ENCODE measurements around the gene ATP11A. TPM values are rescaled to one million over a fixed set of nuclear protein-coding genes. Genes with fewer than 3 reads are reported as not detected.
"Not testable (repeated sequence)": the region's sequence is repeated elsewhere in the genome, so short reads cannot be mapped to it uniquely, and the experiment has no call there.

ATP11A gene
- total RNA-seq, 2 experiments from 2014 or later: 28.8 to 30.2 TPM

GRCh38 chr13:112704308-112705145, 14.7 kb downstream of the ATP11A start:
- no peak for TF ChIP-seq CTCF (IDR thresholded peaks at IDR 0.05)
- Mint-ChIP-seq H3K4me1 (ENCODE audit: low read depth) (peaks cover 17% of the 10 kb centered on the region), H3K27me3 (no peaks in the 10 kb centered on the region), H3K27ac (no peak overlapping the region), H3K9me3 (no peaks in the 10 kb centered on the region), H3K36me3 (ENCODE audit: low read depth) (no peaks in the 10 kb centered on the region), H3K4me3 (no peak overlapping the region)
- peak; percentile 60 for ATAC-seq
- intact Hi-C loops (cut with micrococcal nuclease): no loop called here
- DNase-seq: peak; percentile 16
- ChIA-PET POLR2A (interaction anchor here (0.6 to 1.1 kb wide), 2 partner anchors 116 to 1326 kb away, joined by 3 read pairs; partner anchors contain the start of gene TUBGCP3), CTCF (no interaction called here)

- no peak overlapping the region for H3K27ac Mint-ChIP-seq
- H3K36me3 Mint-ChIP-seq (ENCODE audit: low read depth): no peaks in the 10 kb centered on the region
- H3K27me3 Mint-ChIP-seq: no peaks in the 10 kb centered on the region
- H3K9me3 Mint-ChIP-seq: no peaks in the 10 kb centered on the region
- no peak overlapping the region for H3K4me3 Mint-ChIP-seq
- TF ChIP-seq CTCF (IDR thresholded peaks at IDR 0.05): no peak
- CTCF ChIA-PET: no interaction called here
- ATAC-seq (no peak), DNase-seq (no peak)
- peaks cover 17% of the 10 kb centered on the region for H3K4me1 Mint-ChIP-seq (ENCODE audit: low read depth)
- POLR2A ChIA-PET: interaction anchor here (0.6 to 1.1 kb wide), 2 partner anchors 117 to 1326 kb away, joined by 3 read pairs; partner anchors contain the start of gene TUBGCP3
- intact Hi-C loops (cut with micrococcal nuclease): no loop called here
Measured at GRCh38 chr13:112705286-112705685, 15.4 kb downstream of the ATP11A start.

GRCh38 chr13:112706171-112706570, 16.3 kb downstream of the ATP11A start:
- H3K9me3 Mint-ChIP-seq: no peaks in the 10 kb centered on the region
- H3K4me3 Mint-ChIP-seq: no peak overlapping the region
- no peaks in the 10 kb centered on the region for H3K27me3 Mint-ChIP-seq
- no peak for TF ChIP-seq CTCF (IDR thresholded peaks at IDR 0.05)
- no peak overlapping the region for H3K27ac Mint-ChIP-seq
- CTCF ChIA-PET: interaction anchor here (0.7 kb wide), 1 partner anchor 43 kb away, joined by 3 read pairs; no protein-coding TSS in a partner anchor
- intact Hi-C loops (cut with micrococcal nuclease): no loop called here
- DNase-seq (no peak), ATAC-seq (no peak)
- H3K36me3 Mint-ChIP-seq (ENCODE audit: low read depth): no peaks in the 10 kb centered on the region
- POLR2A ChIA-PET: interaction anchor here (0.9 to 1.1 kb wide), 2 partner anchors 29 to 118 kb away, joined by 3 read pairs; partner anchors contain the start of gene TUBGCP3
- peaks cover 17% of the 10 kb centered on the region for H3K4me1 Mint-ChIP-seq (ENCODE audit: low read depth)

GRCh38 chr13:112708560-112709240, 18.9 kb downstream of the ATP11A start:
- no peaks in the 10 kb centered on the region for H3K9me3 Mint-ChIP-seq
- ChIA-PET CTCF (no interaction called here), POLR2A (no interaction called here)
- no peak overlapping the region for H3K27ac Mint-ChIP-seq
- no peaks in the 10 kb centered on the region for H3K27me3 Mint-ChIP-seq
- no peak overlapping the region for H3K4me3 Mint-ChIP-seq
- intact Hi-C loops (cut with micrococcal nuclease): no loop called here
- DNase-seq (no peak), ATAC-seq (no peak)
- TF ChIP-seq CTCF (IDR thresholded peaks at IDR 0.05): no peak
- H3K4me1 Mint-ChIP-seq (ENCODE audit: low read depth): peaks cover 17% of the 10 kb centered on the region
- no peaks in the 10 kb centered on the region for H3K36me3 Mint-ChIP-seq (ENCODE audit: low read depth)

GRCh38 chr13:112709316-112709715, 19.5 kb downstream of the ATP11A start:
- H3K36me3 Mint-ChIP-seq (ENCODE audit: low read depth); H3K4me3 Mint-ChIP-seq; CTCF ChIA-PET; H3K27ac Mint-ChIP-seq; H3K9me3 Mint-ChIP-seq; ATAC-seq; H3K27me3 Mint-ChIP-seq; POLR2A ChIA-PET; intact Hi-C loops (cut with micrococcal nuclease); DNase-seq: not testable (repeated sequence)
- peaks cover 11% of the 10 kb centered on the region for H3K4me1 Mint-ChIP-seq (ENCODE audit: low read depth)
